Endothelial cell of umbilical vein (primary cell): Measurements from ENCODE around the gene GPR32. TPM values are rescaled to one million over a fixed set of nuclear protein-coding genes. Genes with fewer than 3 reads are reported as not detected.
"Not testable (repeated sequence)": the region's sequence is repeated elsewhere in the genome, so short reads cannot be mapped to it uniquely, and the experiment has no call there.

Experiments used
- BruUV-seq: library from RNA; stranded (reverse); fragments of 400-500 nt; replicated peaks from 2 replicates; lab custom pipeline; 2021; lab: Mats Ljungman, UMichigan
- CTCF ChIA-PET: fragments of 300-600, 350-600 bp; sonication (Branson Sonifier 250); formaldehyde crosslinking; loops from one replicate; lab custom pipeline; 2021; ENCODE audit warnings: antibody characterized with exemption, inconsistent platforms; lab: Charles Lee
- POLR2A ChIA-PET: fragments of 300-600, 350-600 bp; sonication (Branson Sonifier 250); formaldehyde crosslinking; loops from one replicate; lab custom pipeline; 2021; ENCODE audit warnings: antibody characterized with exemption, inconsistent platforms; lab: Charles Lee
- DNase-seq: peaks from one replicate; pipeline ENCODE4 v3.0.0-alpha.2; 2011; ENCODE audit warnings: low read depth, low spot score
- FAIRE-seq: peaks from 2 replicates; lab custom pipeline; 2011; peaks lifted over from hg19 to GRCh38; lab: Jason Lieb, UNC
- H2AFZ ChIP-seq: 2 replicates; pipeline ENCODE4 v1.6.0; 2012; ENCODE audit warnings: low read depth, low read length, control low read depth, inconsistent platforms
- H3K27ac ChIP-seq: 2 replicates; pipeline ENCODE4 v1.5.1; 2011; ENCODE audit warnings: low read depth, mild to moderate bottlenecking, control low read depth, low read length, moderate library complexity; ENCODE audit not compliant: insufficient read depth
- H3K27me3 ChIP-seq, 2 experiments: 2 replicates each; pipeline versions ENCODE4 v1.6.0 to v1.6.1; 2011; ENCODE audit warnings: low read length in 2 of 2, mixed read lengths in 1 of 2; ENCODE audit not compliant: control insufficient read depth in 2 of 2, insufficient read depth in 2 of 2
- H3K36me3 ChIP-seq, 2 experiments: 2 replicates in 1 of 2; 3 replicates in 1 of 2; pipeline ENCODE4 v1.5.1; 2011; ENCODE audit warnings: low read length in 2 of 2, mild to moderate bottlenecking in 1 of 2, moderate library complexity in 1 of 2; ENCODE audit not compliant: control insufficient read depth in 2 of 2, insufficient read depth in 2 of 2; ENCODE audit errors: extremely low read depth in 1 of 2
- H3K4me1 ChIP-seq: 3 replicates; pipeline ENCODE4 v1.5.1; 2011; ENCODE audit warnings: mild to moderate bottlenecking, low read length; ENCODE audit not compliant: control insufficient read depth, insufficient read depth; ENCODE audit errors: extremely low read depth
- H3K4me2 ChIP-seq: 2 replicates; pipeline ENCODE4 v1.6.1; 2011; ENCODE audit warnings: low read length, control low read depth, mixed read lengths; ENCODE audit not compliant: insufficient read depth
- H3K4me3 ChIP-seq, 3 experiments: fragments of 200-600 bp in 1 of 3; sonication (generic), shearing (Covaris generic) in 1 of 3; replicated peaks in 1 of 3; 2 replicates each; pipeline ENCODE4 v1.5.1; 2011 to 2016; ENCODE audit warnings: control low read depth in 3 of 3, low read length in 3 of 3, mild to moderate bottlenecking in 2 of 3, inconsistent platforms in 1 of 3, low read depth in 1 of 3, moderate library complexity in 1 of 3; ENCODE audit not compliant: insufficient read depth in 1 of 3
- H3K79me2 ChIP-seq: 2 replicates; pipeline ENCODE4 v1.6.0; 2012; ENCODE audit warnings: low read length, inconsistent platforms; ENCODE audit not compliant: control insufficient read depth, insufficient read depth
- H3K9ac ChIP-seq: replicated peaks from 2 replicates; pipeline ENCODE3; 2011; ENCODE audit warnings: low read length, control low read depth; ENCODE audit not compliant: insufficient read depth; ENCODE audit errors: extremely low read depth
- H3K9me1 ChIP-seq: replicated peaks from 3 replicates; pipeline ENCODE4 v1.6.0; 2011; ENCODE audit warnings: mild to moderate bottlenecking, low read length; ENCODE audit not compliant: control insufficient read depth, insufficient read depth; ENCODE audit errors: extremely low read depth
- H3K9me3 ChIP-seq: replicated peaks from 2 replicates; pipeline ENCODE4 v1.5.1; 2012; ENCODE audit warnings: low read length, inconsistent platforms; ENCODE audit not compliant: control insufficient read depth, insufficient read depth
- H4K20me1 ChIP-seq: replicated peaks from 2 replicates; pipeline ENCODE3; 2011; ENCODE audit warnings: mild to moderate bottlenecking, low read length; ENCODE audit not compliant: control insufficient read depth, insufficient read depth; ENCODE audit errors: extremely low read depth
- dilution Hi-C: fragments of 300-500 bp; cut with MboI; formaldehyde crosslinking; loops from one replicate; pipeline ENCODE4 v1.15.0; 2019; ENCODE audit warnings: low sequenced_read_pairs; ENCODE audit not compliant: extremely low pct_ligation_motif_present
- intact Hi-C: fragments of 100-400 bp; cut with micrococcal nuclease; formaldehyde crosslinking; loops from one replicate; pipeline ENCODE4 v1.10.0; 2022
- polyA plus RNA-seq, 4 experiments: library from polyadenylated mRNA; depleted of rRNA in 3 of 4; stranded (reverse) in 3 of 4; unstranded in 1 of 4; fragments of >200 nt; gene quantifications; 2 replicates each; pipeline versions ENCODE4 v1.2.1 to v1.2.3, GENCODE V29; 2011 to 2012; ENCODE audit warnings: missing spikeins in 1 of 4
- total RNA-seq: library from RNA; stranded (reverse); gene quantifications from 2 replicates; pipeline ENCODE4 v1.2.3, GENCODE V29; 2021

Gene GPR32
- total and polyA plus RNA-seq, 2 donors (not counting 3 experiments of a cell fraction or from before 2014, with no cell fraction given), result not detected

DNA sequence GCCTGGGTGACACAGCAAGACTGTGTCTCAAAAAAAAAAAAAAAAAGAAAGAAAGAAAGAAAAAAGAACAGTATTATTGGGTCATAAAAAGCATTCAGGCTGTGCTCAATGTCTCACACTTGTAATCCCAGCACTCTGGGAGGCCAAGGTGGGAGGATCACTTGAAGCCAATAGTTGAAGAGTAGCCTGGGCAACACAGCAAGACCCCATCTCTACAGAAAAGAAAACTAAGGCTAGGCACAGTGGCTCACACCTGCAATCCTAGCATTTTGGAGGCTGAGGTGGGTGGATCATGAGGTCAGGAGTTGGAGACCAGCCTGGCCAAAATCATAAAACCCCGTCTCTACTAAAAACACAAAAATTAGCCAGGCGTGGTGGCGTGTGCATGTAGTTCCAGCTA is 12.6 kb upstream of the GPR32 start:
- H3K9me3 ChIP-seq, FAIRE-seq, H3K4me1 ChIP-seq, H3K4me2 ChIP-seq, H3K36me3 ChIP-seq, H3K27ac ChIP-seq, H3K79me2 ChIP-seq, dilution Hi-C loops, H3K9ac ChIP-seq, H3K27me3 ChIP-seq, H2AFZ ChIP-seq, DNase-seq, BruUV-seq, intact Hi-C loops, H4K20me1 ChIP-seq, CTCF ChIA-PET, H3K9me1 ChIP-seq, H3K4me3 ChIP-seq, POLR2A ChIA-PET: not testable (repeated sequence)

- intact Hi-C loops, dilution Hi-C loops: not testable (repeated sequence)
Measured at GRCh38 chr19:50759076-50759475, 11.2 kb upstream of the GPR32 start.

More at GRCh38 chr19:50759076-50759475, 11.2 kb upstream of the GPR32 start:
- H2AFZ ChIP-seq, H4K20me1 ChIP-seq, H3K4me3 ChIP-seq, H3K4me1 ChIP-seq, H3K79me2 ChIP-seq, H3K36me3 ChIP-seq, H3K27me3 ChIP-seq, H3K9me1 ChIP-seq, DNase-seq, FAIRE-seq, H3K4me2 ChIP-seq, H3K9me3 ChIP-seq, BruUV-seq, POLR2A ChIA-PET, H3K27ac ChIP-seq, H3K9ac ChIP-seq: not testable (repeated sequence)
- CTCF ChIA-PET, result interaction anchor here (1.1 kb wide), 1 partner anchor 35 kb away, joined by 3 read pairs; no protein-coding TSS in a partner anchor
